CD4-positive, alpha-beta T cell treated with Interleukin-6 at 100 ng/mL for 8 hours (primary cell): Measurements from ENCODE around the gene PTPN5.

Experiments used
- DNase-seq: peaks from one replicate; pipeline ENCODE4 v3.0.0-alpha.2; 2020; ENCODE audit warnings: mixed read lengths, low spot score

PTPN5 gene

GRCh38 chr11:18773104-18773503 is 18.5 kb downstream of the PTPN5 start:
- no peak for DNase-seq

- DNase-seq, result no peak
Measured at GRCh38 chr11:18772211-18772610, 19.4 kb downstream of the PTPN5 start.

- no peak for DNase-seq
Measured at GRCh38 chr11:18771266-18772035, 20.1 kb downstream of the PTPN5 start.

DNA sequence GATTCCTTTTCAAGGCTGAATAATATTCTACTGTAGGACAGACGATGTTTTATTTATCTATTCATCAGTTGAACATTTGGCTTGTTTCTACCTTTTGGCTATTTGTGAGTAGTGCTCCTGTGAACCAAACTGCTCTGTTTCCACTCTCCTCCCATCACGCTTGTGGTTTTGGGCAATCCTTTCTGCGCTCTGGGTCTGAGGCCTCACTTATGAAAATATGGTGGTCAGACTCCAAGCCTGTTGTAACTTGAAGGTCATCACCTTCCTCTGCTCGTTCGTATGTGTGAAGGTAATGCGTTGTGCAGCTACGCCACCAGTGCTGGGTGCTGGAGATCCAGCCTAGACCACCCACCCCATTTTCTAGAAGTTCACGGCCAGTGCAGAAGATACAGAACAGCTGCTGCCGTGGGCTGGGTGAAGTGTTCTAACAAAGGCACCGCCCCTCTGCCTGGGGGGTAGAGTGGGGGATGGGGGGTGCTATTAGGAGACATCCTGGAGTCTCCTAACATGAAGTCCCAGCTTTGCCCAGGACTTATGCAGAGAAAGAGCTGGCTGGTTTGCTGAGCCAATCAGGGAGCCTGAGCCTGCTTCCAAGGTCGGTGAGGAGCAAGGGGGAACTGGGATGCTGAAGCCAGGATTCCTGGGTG is 21.0 kb downstream of the PTPN5 start:
- no peak for DNase-seq

GRCh38 chr11:18769802-18770456 is 21.7 kb downstream of the PTPN5 start:
- DNase-seq, result no peak

DNA sequence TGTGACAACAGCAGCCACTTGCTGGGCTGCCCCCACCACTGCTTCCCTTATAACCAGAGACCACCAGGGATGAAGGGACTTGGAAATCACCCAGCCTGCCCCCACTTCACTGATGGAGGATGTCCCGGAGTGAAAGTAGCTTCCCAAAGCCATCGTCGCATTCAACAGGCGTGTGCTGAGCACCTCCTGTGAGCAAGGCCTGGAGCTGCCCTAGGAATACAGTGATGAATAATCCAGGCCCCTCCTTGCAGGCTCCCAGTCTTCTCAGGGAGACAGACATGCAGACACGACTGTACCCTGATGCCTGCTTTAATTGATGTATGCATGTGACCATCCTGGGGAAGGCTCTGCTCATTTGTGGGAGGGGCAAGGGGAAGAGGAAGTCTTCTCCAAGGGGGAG is 22.6 kb downstream of the PTPN5 start:
- DNase-seq, result no peak

GRCh38 chr11:18768472-18768901 is 23.1 kb downstream of the PTPN5 start:
- DNase-seq, result no peak

DNA sequence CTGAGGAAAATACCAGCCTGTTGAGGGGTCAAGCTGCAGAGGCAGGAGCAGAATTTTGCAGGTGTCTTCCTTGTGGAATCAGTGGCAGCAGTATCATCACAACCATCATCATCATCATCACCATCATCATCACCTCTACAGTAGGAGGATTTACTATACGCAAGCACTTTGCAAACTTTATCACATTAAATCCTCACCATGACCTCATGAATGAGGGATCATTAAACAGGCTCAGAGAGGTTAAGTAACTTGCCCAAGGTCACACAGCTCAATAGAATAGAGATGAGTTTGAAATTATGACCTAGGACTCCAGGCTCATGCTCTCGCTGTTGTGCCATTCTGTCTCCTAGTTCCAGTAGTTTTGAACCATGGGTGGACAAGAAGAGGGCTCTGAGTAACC is 25.6 kb downstream of the PTPN5 start:
- DNase-seq, result no peak

DNA sequence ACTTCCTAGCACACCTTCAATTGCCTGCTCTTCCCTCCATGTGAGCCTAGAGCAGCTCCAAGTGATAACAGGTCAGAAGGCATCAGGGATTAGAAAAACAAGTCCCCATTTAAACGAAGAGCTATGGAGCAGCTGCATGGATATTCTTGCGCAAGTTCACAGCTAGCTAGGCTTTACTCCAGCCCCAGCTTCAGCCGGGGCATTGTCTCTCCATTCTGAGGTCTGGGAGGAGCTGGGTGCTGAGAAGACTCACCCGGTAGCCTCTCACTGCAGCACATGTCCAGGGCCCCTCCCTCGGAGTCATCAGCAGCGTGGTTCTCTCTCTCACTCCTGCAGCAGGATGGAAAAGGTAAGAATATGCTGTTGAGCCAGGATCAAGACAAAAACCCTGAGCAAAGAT is 26.0 kb downstream of the PTPN5 start:
- no peak for DNase-seq

- DNase-seq, result no peak
Measured at GRCh38 chr11:18761741-18762140, 29.9 kb downstream of the PTPN5 start.

GRCh38 chr11:18761144-18761543 is 30.5 kb downstream of the PTPN5 start:
- DNase-seq, result no peak

DNA sequence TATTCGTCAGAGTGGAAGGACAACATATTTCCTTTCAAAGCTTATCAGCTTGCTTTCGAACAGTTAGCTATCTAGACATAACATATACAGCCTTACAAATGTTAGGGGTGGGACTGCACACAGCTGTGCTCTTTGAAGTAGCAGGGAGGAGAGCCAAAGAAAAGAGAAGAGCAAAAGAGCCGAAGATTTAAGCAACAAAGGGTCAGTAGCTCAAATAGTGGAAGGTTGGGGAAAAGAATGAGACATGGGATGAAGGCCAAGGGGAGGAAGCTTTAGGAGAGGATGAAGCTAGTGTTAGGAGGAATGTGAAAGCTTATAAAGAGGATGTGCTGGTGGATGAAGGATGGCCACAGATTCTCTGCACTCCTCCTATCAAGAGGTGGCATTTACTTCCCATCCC is 33.8 kb downstream of the PTPN5 start:
- DNase-seq, result no peak

- no peak for DNase-seq
Measured at GRCh38 chr11:18756889-18757288, 34.7 kb downstream of the PTPN5 start.

- no peak for DNase-seq
Measured at GRCh38 chr11:18754308-18754707, 37.3 kb downstream of the PTPN5 start.

DNA sequence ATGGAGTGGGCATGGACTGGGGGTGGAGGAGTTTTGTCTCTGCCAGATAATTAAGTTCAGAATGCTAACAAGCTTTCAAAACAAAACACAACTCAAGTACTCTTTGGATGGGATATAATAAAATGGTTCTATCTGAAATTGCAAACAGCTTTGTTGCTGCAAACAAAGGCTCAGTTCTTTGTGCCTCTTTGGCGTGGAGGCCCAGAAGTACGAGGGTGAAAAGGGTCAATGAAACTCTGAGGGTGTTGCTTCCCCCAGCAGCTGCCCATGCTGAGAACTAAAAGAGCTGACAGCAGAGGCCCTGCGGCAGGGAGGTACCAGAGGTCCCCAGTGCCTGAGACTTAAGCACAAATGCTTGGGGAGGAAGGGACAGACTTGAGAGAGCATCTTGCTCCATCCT is 39.1 kb downstream of the PTPN5 start:
- DNase-seq, result no peak

DNA sequence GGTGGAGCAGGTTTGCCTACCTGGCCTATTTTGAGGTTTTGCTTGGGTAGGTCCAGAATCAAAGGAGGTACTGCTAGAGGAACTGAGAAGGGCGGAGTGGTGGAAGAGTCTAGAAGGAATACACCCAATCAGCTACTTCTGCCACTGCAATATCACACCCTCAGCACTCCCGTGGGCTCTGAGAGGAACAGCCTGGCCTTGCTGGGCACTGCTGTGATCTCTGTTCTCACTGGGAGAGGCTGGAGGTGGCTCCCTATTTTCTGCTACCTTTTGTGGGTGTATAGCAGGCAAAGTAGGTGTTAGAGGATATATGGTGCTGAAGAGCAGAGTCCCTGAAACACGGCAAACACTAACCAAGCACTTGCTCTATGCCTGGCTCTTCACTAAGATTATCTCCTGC is 40.7 kb downstream of the PTPN5 start:
- DNase-seq, result no peak

GRCh38 chr11:18749681-18750319 is 41.8 kb downstream of the PTPN5 start:
- DNase-seq, result no peak

GRCh38 chr11:18748766-18749365 is 42.7 kb downstream of the PTPN5 start:
- DNase-seq, result no peak

DNA sequence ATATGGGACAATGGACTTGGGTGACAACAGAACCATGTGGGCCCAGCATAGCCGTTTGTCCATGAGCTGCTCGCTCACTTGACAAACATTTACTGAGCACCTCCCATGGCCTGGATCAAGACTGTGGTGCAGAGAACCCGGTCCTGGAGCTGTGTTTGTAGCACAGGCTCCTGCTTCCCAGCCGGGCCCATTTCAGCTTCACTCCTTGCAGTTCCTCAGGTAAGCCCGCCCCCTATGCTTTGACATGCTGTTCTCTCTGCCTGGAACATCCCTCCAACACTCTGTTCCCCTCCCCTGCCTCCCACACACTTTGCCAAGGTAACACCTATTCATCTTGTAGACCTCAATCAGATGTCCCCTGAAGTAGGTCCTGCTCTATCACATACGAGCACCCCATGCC is 46.3 kb downstream of the PTPN5 start:
- no peak for DNase-seq

- DNase-seq, result no peak
Measured at GRCh38 chr11:18743900-18744514, 47.6 kb downstream of the PTPN5 start.

DNA sequence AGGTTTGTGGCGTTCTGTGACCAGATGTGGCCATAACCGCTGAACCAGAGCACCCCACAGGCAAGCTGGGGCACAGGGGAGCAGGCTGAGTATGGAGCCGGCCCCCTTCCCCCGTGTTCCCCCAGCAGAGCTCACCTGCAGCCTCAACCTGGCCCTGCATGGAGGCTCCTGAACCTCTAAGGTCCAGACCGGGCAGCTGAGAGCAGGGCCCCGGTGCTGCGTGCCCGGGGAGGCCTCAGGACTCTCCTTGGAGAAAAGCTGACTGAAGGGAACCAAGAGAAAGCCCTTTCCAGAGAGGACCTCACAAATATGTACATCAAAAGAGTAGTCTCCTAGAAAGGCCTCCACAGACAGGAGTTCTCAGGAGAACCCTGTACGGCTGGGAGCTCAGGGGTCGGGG is 48.2 kb downstream of the PTPN5 start:
- DNase-seq, result no peak

- DNase-seq, result no peak
Measured at GRCh38 chr11:18741783-18742182, 49.8 kb downstream of the PTPN5 start.
